B cell (primary cell): ENCODE results near the gene JCAD. TPM values are rescaled to one million over a fixed set of nuclear protein-coding genes. Genes with fewer than 3 reads are reported as not detected.

ENCODE experiments used
- ATAC-seq: fragments of 200-7000 bp; cut with Tn5 transposase; one replicate; pipeline ENCODE4 v1.10.0; 2021; ENCODE audit warnings: low read depth, mild to moderate bottlenecking, moderate number of reproducible peaks, moderate library complexity
- CTCF ChIA-PET: fragments of 350-600 bp; sonication (Branson Sonifier 250); formaldehyde crosslinking; loops from one replicate; lab custom pipeline; 2021; ENCODE audit warnings: antibody characterized with exemption, inconsistent platforms; lab: Charles Lee
- POLR2A ChIA-PET: fragments of 350-600 bp; sonication (Branson Sonifier 250); formaldehyde crosslinking; loops from one replicate; lab custom pipeline; 2021; ENCODE audit warnings: antibody characterized with exemption; lab: Charles Lee
- DNase-seq: peaks from one replicate; pipeline ENCODE4 v3.0.0; 2013
- H2AFZ ChIP-seq: 2 replicates; pipeline ENCODE4 v1.6.1; 2012; ENCODE audit warnings: mild to moderate bottlenecking, low read depth, low read length; ENCODE audit not compliant: insufficient read depth, poor library complexity, severe bottlenecking
- H3K27ac ChIP-seq, 2 donors: 1 replicate in 1 of 2; 2 replicates in 1 of 2; pipeline ENCODE4 v1.5.1; 2012 to 2013; ENCODE audit warnings: low read length in 2 of 2, mild to moderate bottlenecking in 2 of 2, moderate library complexity in 1 of 2
- H3K27me3 ChIP-seq, 4 experiments: fragments of 200-600 bp in 1 of 4; sonication (generic) in 1 of 4; replicated peaks in 1 of 4; 1 replicate in 2 of 4; 2 replicates in 2 of 4; pipeline versions ENCODE4 v1.6.1 to v1.7.0; 2013 to 2016; ENCODE audit warnings: low read length in 3 of 4, mild to moderate bottlenecking in 2 of 4, mixed read lengths in 1 of 4, moderate library complexity in 1 of 4; ENCODE audit not compliant: insufficient read depth in 4 of 4, control insufficient read depth in 3 of 4; ENCODE audit errors: control extremely low read depth in 1 of 4
- H3K36me3 ChIP-seq, 2 experiments: replicated peaks in 1 of 2; 1 replicate in 1 of 2; 2 replicates in 1 of 2; pipeline versions ENCODE4 v1.6.1 to v1.7.1; 2013; ENCODE audit warnings: low read length in 1 of 2; ENCODE audit not compliant: insufficient read depth in 2 of 2, control insufficient read depth in 1 of 2; ENCODE audit errors: control extremely low read depth in 1 of 2, extremely low read depth in 1 of 2
- H3K4me1 ChIP-seq, 2 donors: fragments of 200-600 bp in 1 of 2; sonication (generic) in 1 of 2; 1 replicate in 1 of 2; 2 replicates in 1 of 2; pipeline versions ENCODE4 v1.5.1 to v1.6.1; 2013 to 2017; ENCODE audit warnings: low read length in 2 of 2; ENCODE audit not compliant: control insufficient read depth in 2 of 2, insufficient read depth in 2 of 2
- H3K4me2 ChIP-seq: replicated peaks from 2 replicates; pipeline ENCODE3; 2012; ENCODE audit warnings: mild to moderate bottlenecking, low read depth, low read length; ENCODE audit not compliant: poor library complexity, severe bottlenecking
- H3K4me3 ChIP-seq, 5 experiments: fragments of 200-600 bp in 1 of 5; sonication (generic) in 1 of 5; 1 replicate in 3 of 5; 2 replicates in 2 of 5; pipeline versions ENCODE4 v1.5.1 to v1.7.0; 2011 to 2016; ENCODE audit warnings: low read length in 4 of 5, mild to moderate bottlenecking in 4 of 5, low read depth in 2 of 5, control low read depth in 1 of 5, moderate library complexity in 1 of 5; ENCODE audit not compliant: insufficient read depth in 1 of 5; ENCODE audit errors: control extremely low read depth in 1 of 5, extremely low read depth in 1 of 5
- H3K79me2 ChIP-seq: fragments of 200-600 bp; sonication (generic); one replicate; pipeline ENCODE4 v1.6.0; 2016; ENCODE audit warnings: low read length; ENCODE audit not compliant: control insufficient read depth, insufficient read depth
- H3K9ac ChIP-seq: fragments of 200-600 bp; sonication (generic); 2 replicates; pipeline ENCODE4 v1.6.1; 2017; ENCODE audit warnings: mild to moderate bottlenecking, low read length, moderate library complexity
- H3K9me3 ChIP-seq, 3 donors: one replicate each; pipeline versions ENCODE4 v1.6.1 to v1.7.1; 2013; ENCODE audit warnings: low read length in 2 of 3; ENCODE audit not compliant: control insufficient read depth in 2 of 3, insufficient read depth in 1 of 3; ENCODE audit errors: control extremely low read depth in 1 of 3
- H4K20me1 ChIP-seq: 2 replicates; pipeline ENCODE4 v1.6.0; 2012; ENCODE audit warnings: mild to moderate bottlenecking, low read length; ENCODE audit not compliant: insufficient read depth, control insufficient read depth, poor library complexity, severe bottlenecking
- H3K27ac Mint-ChIP-seq: one replicate; pipeline ENCODE4 v1.8.0; 2021; ENCODE audit warnings: mixed read lengths
- H3K27me3 Mint-ChIP-seq: one replicate; pipeline ENCODE4 v1.8.0; 2021; ENCODE audit warnings: mixed read lengths
- H3K4me1 Mint-ChIP-seq: one replicate; pipeline ENCODE4 v1.8.0; 2021; ENCODE audit warnings: mixed read lengths
- H3K4me3 Mint-ChIP-seq: one replicate; pipeline ENCODE4 v1.8.0; 2021; ENCODE audit warnings: mixed read lengths
- H3K9me3 Mint-ChIP-seq: one replicate; pipeline ENCODE4 v1.8.0; 2022; ENCODE audit warnings: mixed read lengths; ENCODE audit not compliant: insufficient read depth
- CTCF ChIP-seq: fragments of 200-600 bp; IDR thresholded peaks from one replicate; pipeline ENCODE4 v1.8.0; 2022; ENCODE audit warnings: antibody characterized with exemption, mild to moderate bottlenecking
- EZH2 ChIP-seq: IDR thresholded peaks from 2 replicates; pipeline ENCODE4 v1.6.1; 2012; ENCODE audit warnings: borderline replicate concordance, low read depth, mild to moderate bottlenecking, moderate library complexity, low read length; ENCODE audit not compliant: insufficient read depth, poor library complexity, severe bottlenecking
- WGBS: methylation state at CpG from one replicate; pipeline ENCODE4 v1.1.5; 2013; ENCODE audit warnings: missing lambda C conversion rate; ENCODE audit not compliant: insufficient coverage; 5-methylcytosine and 5-hydroxymethylcytosine counted together
- intact Hi-C: fragments of 100-400 bp; cut with micrococcal nuclease; formaldehyde crosslinking; loops from one replicate; pipeline ENCODE4 v1.10.0; 2022
- polyA plus RNA-seq: library from polyadenylated mRNA; depleted of rRNA; stranded (reverse); fragments of >200 nt; gene quantifications from 2 replicates; pipeline ENCODE4 v1.2.3, GENCODE V29; 2012
- total RNA-seq, 2 donors: library from RNA; stranded (reverse); fragments of 120-200 nt in 1 of 2; gene quantifications; 1 replicate in 1 of 2; 2 replicates in 1 of 2; pipeline versions ENCODE4 v1.2.3 to v1.2.4, GENCODE V29; 2013 to 2022

JCAD gene
- total and polyA plus RNA-seq, 2 donors (not counting 1 experiment from before 2014, with no cell fraction given) = 0.37 TPM; not detected in 1

- Mint-ChIP-seq H3K9me3 (no peaks in the 10 kb centered on the region), H3K4me3 (no peak overlapping the region), H3K27ac (no peak overlapping the region), H3K4me1 (peaks cover 8% of the 10 kb centered on the region), H3K27me3 (peaks cover 24% of the 10 kb centered on the region)
- Histone ChIP-seq H3K4me3 (no peak overlapping the region), H3K79me2 (no peaks in the 10 kb centered on the region), H3K4me2 (no peak overlapping the region), H3K36me3 (no peaks in the 10 kb centered on the region), H3K9me3 (no peaks in the 10 kb centered on the region), H3K4me1 (peaks cover 0 to 3% of the 10 kb centered on the region in 2 donors), H3K27me3 (peaks cover 0 to 11% (median 3%) of the 10 kb centered on the region in 4 experiments), H3K9ac (no peak overlapping the region), H4K20me1 (no peaks in the 10 kb centered on the region), H2AFZ (no peak overlapping the region), H3K27ac (no peak overlapping the region)
- TF ChIP-seq EZH2 (no peak), CTCF (no peak)
- POLR2A ChIA-PET = no interaction called here
- CTCF ChIA-PET = interaction anchor here (0.6 kb wide), 1 partner anchor 227 kb away, joined by 4 read pairs; no protein-coding TSS in a partner anchor
- no peak for ATAC-seq
- intact Hi-C loops = no loop called here
- no peak for DNase-seq
- 97% methylated on average over 12 of the region's 14 CpGs for WGBS
Observed at GRCh38 chr10:30039567-30039966, 19.8 kb downstream of the JCAD start.

- Mint-ChIP-seq H3K27ac (no peak overlapping the region), H3K4me3 (no peak overlapping the region), H3K9me3 (no peaks in the 10 kb centered on the region), H3K27me3 (peaks cover 28% of the 10 kb centered on the region), H3K4me1 (peaks cover 8% of the 10 kb centered on the region)
- Histone ChIP-seq H3K4me2 (no peak overlapping the region), H3K79me2 (no peaks in the 10 kb centered on the region), H3K4me1 (peaks cover 0 to 3% of the 10 kb centered on the region in 2 donors), H3K4me3 (no peak overlapping the region), H3K27me3 (peaks cover 0 to 11% (median 3%) of the 10 kb centered on the region in 4 experiments), H3K9ac (no peak overlapping the region), H4K20me1 (no peaks in the 10 kb centered on the region), H3K9me3 (no peaks in the 10 kb centered on the region), H3K27ac (no peak overlapping the region), H2AFZ (no peak overlapping the region), H3K36me3 (no peaks in the 10 kb centered on the region)
- TF ChIP-seq EZH2 = no peak
- no peak for TF ChIP-seq CTCF
- ChIA-PET CTCF (interaction anchor here (0.6 kb wide), 1 partner anchor 228 kb away, joined by 4 read pairs; no protein-coding TSS in a partner anchor), POLR2A (no interaction called here)
- ATAC-seq = no peak
- intact Hi-C loops = no loop called here
- DNase-seq = no peak
- 81% methylated on average over 5 of the region's 12 CpGs for WGBS
Observed at GRCh38 chr10:30038781-30039536, 20.4 kb downstream of the JCAD start.
